Stimulated activated CD8-positive, alpha-beta memory T cell treated with anti-CD3 and anti-CD28 coated beads, Interleukin-15, amount 100 ng/mL, for 4 hours (primary cell): Measurements from ENCODE around the gene TDRD3.

Experiments used
- DNase-seq, 2 donors: peaks; one replicate each; pipeline ENCODE4 v3.0.0-alpha.2; 2020; ENCODE audit warnings: low read depth in 2 of 2

TDRD3 gene

GRCh38 chr13:60454425-60454824 is 57.4 kb downstream of the TDRD3 start:
- no peak for DNase-seq

- no peak for DNase-seq
Measured at GRCh38 chr13:60463787-60464186, 66.8 kb downstream of the TDRD3 start.

GRCh38 chr13:60467098-60467497 is 70.1 kb downstream of the TDRD3 start:
- no peak for DNase-seq

- DNase-seq, result no peak
Measured at GRCh38 chr13:60479273-60479672, 82.3 kb downstream of the TDRD3 start.

- DNase-seq, result no peak
Measured at GRCh38 chr13:60482012-60482411, 85.0 kb downstream of the TDRD3 start.

GRCh38 chr13:60484865-60485264 is 87.8 kb downstream of the TDRD3 start:
- no peak for DNase-seq

GRCh38 chr13:60491531-60491930 is 94.5 kb downstream of the TDRD3 start:
- DNase-seq, result no peak

GRCh38 chr13:60492187-60492586 is 95.2 kb downstream of the TDRD3 start:
- no peak for DNase-seq

- no peak for DNase-seq
Measured at GRCh38 chr13:60494296-60494695, 97.3 kb downstream of the TDRD3 start.

- DNase-seq, result no peak
Measured at GRCh38 chr13:60501236-60501635, 104.2 kb downstream of the TDRD3 start.

- no peak for DNase-seq
Measured at GRCh38 chr13:60509601-60510386, 112.8 kb downstream of the TDRD3 start.

GRCh38 chr13:60511637-60512036 is 114.6 kb downstream of the TDRD3 start:
- no peak for DNase-seq

- no peak for DNase-seq
Measured at GRCh38 chr13:60514891-60515290, 117.9 kb downstream of the TDRD3 start.

GRCh38 chr13:60519496-60519895 is 122.5 kb downstream of the TDRD3 start:
- no peak for DNase-seq

GRCh38 chr13:60520902-60521569 is 124.0 kb downstream of the TDRD3 start:
- DNase-seq, result no peak

GRCh38 chr13:60538566-60538965 is 141.5 kb downstream of the TDRD3 start:
- no peak for DNase-seq

GRCh38 chr13:60540276-60540675 is 143.3 kb downstream of the TDRD3 start:
- no peak for DNase-seq

GRCh38 chr13:60562096-60562780 is 165.2 kb downstream of the TDRD3 start:
- DNase-seq, result no peak

- no peak for DNase-seq
Measured at GRCh38 chr13:60571571-60571970, 174.6 kb downstream of the TDRD3 start.

- no peak for DNase-seq
Measured at GRCh38 chr13:60572003-60572798, 175.2 kb downstream of the TDRD3 start.

- no peak for DNase-seq
Measured at GRCh38 chr13:60572855-60573254, 175.8 kb downstream of the TDRD3 start.

- no peak for DNase-seq
Measured at GRCh38 chr13:60574735-60575134, 177.7 kb downstream of the TDRD3 start.
